ENCODE data around the gene GVQW3. TPM values are rescaled to one million over a fixed set of nuclear protein-coding genes. Genes with fewer than 3 reads are reported as not detected.
A peak's percentile ranks its signal among the peaks of the same experiment; 100 is the strongest.

Gene GVQW3
- total RNA-seq, 1 donor from 2014 or later: 19.2 TPM

DNA sequence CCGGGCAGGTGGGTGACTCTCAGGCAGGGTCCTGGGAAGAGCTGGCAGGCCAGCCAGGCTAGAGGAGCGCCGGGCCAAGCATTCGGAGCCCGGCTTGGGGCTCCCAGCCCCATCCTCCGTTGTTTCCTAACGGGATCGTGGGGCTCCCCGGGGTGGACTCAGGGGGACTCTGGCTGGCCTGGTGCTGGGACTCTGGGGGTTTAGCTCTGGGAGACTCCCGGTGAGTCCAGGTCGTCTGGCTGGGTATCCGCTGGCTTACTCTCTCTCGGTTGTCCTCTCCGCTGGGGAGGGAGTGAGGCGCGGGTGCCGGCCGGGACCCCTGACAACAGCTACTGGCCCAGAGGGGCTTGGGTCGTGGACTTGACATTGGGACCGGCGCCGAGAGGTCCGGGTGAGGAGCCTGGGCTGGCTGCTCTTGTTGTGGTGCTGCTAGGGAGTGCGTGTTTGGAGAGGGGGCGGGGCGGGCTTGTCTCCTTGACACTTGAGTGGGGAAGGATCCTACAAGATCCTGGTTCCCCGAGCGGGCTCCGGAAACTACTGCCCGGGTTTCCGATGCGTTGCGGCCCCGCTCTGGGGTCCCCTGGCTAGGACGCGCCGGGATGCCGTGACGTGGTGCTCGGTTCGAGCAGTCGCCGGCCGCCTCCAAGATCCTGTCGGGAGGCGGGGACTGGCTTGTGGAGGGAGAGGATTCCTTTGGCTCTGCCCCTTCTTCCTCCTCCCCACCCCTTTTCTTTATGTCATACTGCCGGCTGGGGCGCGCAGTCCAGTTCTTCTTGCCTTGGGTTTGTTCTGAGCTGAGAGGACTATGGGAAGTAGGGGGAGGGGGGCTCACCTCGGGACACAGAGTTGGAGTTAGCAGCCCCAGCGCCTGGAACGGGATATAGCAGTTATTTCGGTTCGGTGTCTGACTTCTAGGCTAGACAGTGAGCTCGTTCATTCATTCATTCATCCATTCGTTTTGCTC lies 64.3 kb downstream of the GVQW3 start:
- peak; percentile 60 for DNase-seq

DNA sequence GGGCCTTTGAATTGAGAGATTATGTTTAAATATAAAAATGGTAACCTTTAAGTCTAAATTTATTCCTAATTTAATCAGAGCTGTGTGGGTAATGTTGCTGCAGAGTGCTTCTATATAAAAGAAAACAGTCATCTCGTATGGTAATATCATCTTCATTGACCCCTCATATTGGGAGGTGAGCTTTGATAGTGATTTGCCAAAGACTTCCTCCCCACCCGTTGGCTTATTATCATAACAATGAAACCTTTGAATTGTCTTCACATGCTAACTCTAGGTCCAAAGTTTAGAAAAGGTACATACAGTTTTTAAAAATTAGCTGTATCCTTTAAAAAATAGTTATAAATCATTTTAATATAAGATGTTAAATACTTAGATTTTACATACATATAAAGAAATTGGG lies 67.4 kb downstream of the GVQW3 start:
- DNase-seq: no peak

DNA sequence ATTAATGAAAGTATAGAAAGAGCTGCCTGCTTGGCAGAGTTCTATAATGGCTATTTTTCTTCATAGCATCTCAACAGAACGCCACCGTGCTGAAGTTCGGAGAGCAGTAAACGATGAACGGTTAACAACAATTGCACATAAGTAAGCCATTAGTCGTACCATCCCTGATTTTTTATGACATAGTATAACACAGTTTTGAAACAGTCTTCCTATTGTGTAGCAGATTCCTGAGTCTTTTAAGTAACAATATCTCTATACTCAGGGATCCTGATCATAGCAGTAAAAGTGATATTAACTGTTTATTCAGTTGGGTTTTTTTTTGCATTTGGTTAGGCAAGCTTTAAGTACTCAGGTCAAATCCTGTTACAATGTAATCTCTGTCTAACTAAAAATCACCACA lies 72.1 kb downstream of the GVQW3 start:
- no peak for DNase-seq

DNA sequence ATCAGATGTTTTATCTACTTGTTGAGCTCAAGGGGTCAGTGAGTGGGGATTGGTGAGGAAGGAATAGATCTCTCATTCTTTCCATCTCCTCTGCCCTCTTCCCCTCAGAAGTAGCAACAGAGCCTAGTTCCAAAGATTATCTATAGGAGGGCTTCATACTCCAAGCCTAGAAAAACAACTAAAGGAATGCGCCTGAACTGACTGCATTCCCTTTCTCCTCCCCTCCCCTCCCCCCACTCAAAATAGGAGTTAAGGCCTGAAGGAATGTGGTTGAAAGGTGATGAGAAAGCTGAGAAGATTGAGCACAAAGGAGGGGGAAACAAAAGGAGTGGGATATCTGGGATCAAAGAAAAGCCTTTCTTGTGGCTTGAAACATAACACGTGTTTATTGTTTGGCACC lies 74.2 kb downstream of the GVQW3 start:
- DNase-seq: no peak

DNA sequence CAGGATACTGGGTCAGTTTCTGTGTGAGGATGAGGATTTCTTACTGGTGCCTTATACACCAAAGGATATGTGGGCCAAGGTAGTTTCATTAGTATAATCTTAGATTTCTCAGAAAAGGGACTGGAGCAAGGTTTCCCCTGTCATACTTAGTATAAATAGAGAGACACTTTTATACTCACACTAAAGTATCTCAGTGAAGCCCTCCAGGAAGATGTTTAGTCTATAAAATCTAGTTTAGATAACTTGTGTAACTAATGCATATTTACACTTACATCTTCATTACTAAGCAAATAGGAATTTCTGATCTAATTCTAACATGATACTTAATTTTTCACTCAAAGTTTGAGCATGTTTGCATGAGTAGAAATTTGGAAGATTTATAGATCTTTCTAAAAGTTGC lies 74.8 kb downstream of the GVQW3 start:
- DNase-seq: no peak

DNA sequence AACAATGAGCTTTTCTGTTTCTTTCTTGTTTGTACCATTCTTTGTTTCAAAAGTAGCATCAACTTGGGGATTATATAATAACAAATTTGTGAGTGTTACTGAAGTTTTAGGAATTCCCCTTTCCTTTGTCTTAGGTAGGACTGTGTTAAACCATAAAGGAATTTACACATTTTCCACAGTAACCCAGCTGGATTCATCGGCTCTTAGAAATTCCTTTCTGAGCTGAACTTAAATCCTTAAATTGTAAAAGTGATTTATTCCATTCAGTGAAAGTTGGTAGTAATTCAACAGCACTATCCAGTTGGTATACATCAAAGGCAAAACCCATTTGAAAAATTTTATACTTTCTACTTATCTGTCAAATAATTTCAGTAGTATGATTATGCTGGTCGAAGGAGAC lies 75.4 kb downstream of the GVQW3 start:
- DNase-seq: no peak

Small RNA genes lying within 50 kb of the gene (small RNA-seq; reads per million reads assigned to genes)
- not detected for gene RF00019

Other genes starting within 250 kb of the GVQW3 start
- gene WNT11, start 174.8 kb upstream of the GVQW3 start, total RNA-seq: 4.4 TPM
- 83.1 TPM for gene THAP12, start 191 bp upstream of the GVQW3 start, total RNA-seq
- 46.3 TPM for gene EMSY, start 63.7 kb downstream of the GVQW3 start, total RNA-seq